CD4-positive, alpha-beta T cell treated with Interleukin-1 beta for 1 hour (primary cell): ENCODE measurements around the gene ART4.
A peak's percentile ranks its signal among the peaks of the same experiment; 100 is the strongest.

Source experiments
- DNase-seq, 2 donors: peaks; one replicate each; pipeline ENCODE4 v3.0.0-alpha.2; 2020 to 2022

Gene ART4

GRCh38 chr12:14810167-14810952 is 33.0 kb downstream of the ART4 start:
- DNase-seq: no peak

GRCh38 chr12:14803830-14804160 is 39.5 kb downstream of the ART4 start:
- no peak for DNase-seq

DNA sequence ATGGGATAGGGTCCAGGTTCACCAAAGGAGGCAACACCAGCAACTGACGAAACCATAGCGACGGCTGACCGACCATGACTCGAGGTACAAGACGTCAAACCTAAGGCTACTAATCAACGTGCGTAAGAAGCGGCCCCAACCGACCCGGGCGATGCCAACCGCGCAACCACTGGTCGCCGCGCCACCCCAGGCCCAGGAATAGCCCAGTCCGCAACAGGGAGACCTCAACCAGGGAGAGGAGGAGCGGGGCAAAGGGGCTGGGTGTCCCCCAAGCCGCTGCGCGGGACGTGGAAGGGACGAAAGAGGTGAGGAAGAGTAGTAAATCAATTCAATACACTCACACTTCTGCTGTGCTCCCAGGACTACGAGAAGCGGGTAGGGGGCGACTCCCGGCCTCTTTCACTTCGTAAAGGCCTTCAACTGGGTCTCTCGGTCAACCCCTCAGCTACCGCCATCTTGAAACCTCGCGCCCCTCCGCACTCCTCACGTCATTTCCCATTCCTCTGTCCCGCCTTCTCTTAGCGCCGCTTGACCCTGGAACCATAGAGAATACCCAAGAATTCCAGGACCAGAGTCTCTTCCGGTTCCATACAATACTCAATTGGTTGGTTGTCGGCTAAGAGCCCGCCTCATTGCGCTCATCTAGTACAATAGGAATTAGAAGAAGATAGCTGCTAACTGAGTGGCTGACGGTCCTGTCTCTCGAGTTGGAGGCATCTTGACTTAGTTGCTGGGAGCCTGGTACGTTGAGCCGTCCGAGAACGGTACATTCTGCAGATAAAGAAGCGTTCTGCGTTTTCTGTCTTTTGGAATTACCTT is 40.1 kb downstream of the ART4 start, which contains the start of the genes C12orf60 and WBP11:
Gene C12orf60 (plus strand): TSS at position 660 of the 819 bp plus-strand sequence. CDS start 19,266 bp downstream, outside the sequence.
Gene WBP11 (minus strand): TSS at position 468 of the 819 bp plus-strand sequence. CDS start 2,095 bp downstream, outside the sequence.
- peak; percentile 94 to 95 for DNase-seq

- no peak for DNase-seq
These were observed 40.7 kb downstream of the ART4 start for GRCh38 chr12:14802721-14803010.

DNA sequence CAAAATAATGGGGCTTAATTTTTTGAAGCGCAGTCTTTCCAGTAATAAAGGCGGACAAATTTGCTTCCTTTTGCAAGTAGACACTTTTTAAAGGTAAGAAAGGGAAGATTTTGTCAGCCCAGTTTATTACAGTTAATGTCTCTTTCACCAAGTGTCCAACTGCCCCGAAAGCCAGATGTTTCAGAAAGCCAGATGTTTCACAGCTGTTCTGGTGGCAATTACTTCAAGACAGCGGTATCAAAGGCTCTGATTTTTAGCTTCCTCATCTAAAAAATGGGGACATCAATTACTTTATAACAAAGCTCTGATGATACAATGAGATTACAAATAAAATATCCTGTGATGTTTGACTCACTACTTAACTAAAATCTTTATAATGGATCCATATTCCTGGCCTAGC is 41.1 kb downstream of the ART4 start:
- DNase-seq: no peak

DNA sequence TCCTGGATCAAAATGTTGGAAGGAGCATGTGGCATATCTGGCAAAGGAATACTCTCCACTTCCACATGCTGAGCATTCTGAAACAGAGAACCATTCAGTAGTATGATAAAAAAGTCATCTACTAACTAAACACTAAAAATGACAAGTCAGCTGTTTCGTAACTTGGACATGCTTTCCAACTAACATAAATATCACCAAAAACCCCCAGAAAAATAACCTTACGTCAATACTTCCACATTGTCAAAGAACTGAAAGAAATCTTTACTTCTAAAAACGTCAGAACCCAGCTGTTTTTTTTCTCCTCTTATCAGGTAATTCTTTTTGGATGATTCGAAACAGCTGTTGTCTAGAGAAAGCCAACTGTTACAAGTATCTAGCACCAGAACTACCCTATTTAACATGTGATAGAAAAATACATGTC is 48.3 kb downstream of the ART4 start:
- DNase-seq: no peak

GRCh38 chr12:14785568-14785967 is 57.8 kb downstream of the ART4 start:
- no peak for DNase-seq

DNA sequence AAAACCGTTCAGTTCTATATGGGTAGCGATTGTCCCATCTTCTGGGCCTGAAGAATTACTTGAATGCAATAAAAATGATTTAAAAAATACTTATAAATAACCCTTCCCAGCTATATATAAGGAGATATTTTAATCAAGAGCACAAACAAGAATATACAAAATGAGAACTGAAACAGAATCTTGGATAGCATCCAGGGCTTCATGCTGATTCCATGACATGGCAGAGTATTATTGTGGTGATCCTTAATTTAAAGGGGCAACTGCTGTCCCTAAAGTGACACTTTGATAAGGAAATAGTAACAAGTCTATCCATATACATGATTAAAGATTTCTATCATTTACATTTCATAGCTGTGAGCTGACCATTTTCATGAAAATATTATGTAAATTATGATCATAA is 58.9 kb downstream of the ART4 start:
- no peak for DNase-seq

- no peak for DNase-seq
These were observed 60.6 kb downstream of the ART4 start for GRCh38 chr12:14782756-14783155.

- DNase-seq: no peak
These were observed 61.8 kb downstream of the ART4 start for GRCh38 chr12:14781563-14781962.

DNA sequence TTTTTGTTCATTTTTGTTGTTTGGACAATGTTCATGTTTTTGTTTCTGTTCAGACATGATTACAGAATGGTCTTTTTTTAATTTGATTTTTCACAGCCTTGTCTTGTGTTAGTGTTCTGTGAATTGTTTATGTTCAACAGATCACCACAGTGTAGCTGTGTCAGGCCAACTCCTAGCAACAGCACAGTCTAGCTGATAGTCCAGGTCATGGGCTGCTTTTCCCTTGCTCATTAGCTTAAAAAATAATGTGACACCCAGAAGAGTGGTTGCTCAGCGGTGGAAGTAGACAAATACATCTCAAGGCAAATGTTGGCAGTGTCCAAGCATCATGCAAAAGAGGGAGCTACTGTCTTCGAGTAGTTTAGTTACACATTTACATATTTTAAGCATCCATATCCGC is 62.5 kb downstream of the ART4 start:
- no peak for DNase-seq

DNA sequence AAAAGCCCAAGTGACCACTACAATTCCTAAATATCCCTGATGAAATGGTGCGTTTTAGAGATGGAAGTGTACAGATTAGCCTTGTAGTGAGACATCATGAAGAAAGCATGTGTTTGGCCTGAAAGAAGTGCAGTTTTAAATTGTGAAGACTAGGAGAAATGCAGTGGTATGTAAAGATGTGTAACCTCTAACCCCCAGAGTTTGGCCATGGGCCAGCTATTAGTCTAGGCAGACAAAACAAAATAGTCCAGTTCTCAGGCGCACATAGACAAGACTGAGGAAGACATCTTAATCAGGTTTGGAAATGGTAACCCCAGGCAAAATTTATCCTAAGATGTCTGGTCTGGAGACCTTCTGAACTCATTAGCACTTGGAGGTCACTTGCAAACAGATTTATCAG is 63.5 kb downstream of the ART4 start:
- DNase-seq: no peak

DNA sequence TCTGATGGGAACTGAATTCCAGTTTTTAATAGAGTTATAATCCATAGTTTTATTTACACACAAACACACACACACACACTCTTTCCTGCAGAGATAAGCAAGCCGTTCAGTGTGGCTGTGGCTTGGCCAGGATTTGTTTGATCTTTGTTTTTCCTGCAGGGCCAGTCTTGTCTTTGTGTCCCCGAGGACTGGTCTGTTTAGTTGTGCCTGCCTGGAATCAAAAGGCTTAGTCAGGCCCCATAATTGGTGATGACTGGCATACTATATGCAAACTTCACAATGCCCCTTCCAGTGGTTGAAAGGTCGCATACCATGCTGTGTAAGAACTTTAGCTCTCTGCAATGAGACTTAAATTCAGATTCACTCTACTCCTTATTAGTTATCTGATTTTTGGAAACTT is 66.1 kb downstream of the ART4 start:
- no peak for DNase-seq

GRCh38 chr12:14776236-14776961 is 66.9 kb downstream of the ART4 start:
- no peak for DNase-seq

- no peak for DNase-seq
These were observed 67.7 kb downstream of the ART4 start for GRCh38 chr12:14775636-14775980.
